ENCODE measurements around the gene STBD1. TPM values are rescaled to one million over a fixed set of nuclear protein-coding genes. Genes with fewer than 3 reads are reported as not detected.

STBD1 gene
- 10 to 100 TPM; 14.8 to 30.2 (median 17.7) TPM for total RNA-seq

GRCh38 chr4:76305971-76306881 is at the start of gene STBD1:
Gene STBD1 (plus strand): TSS chr4:76306733. CDS start chr4:76306770, 37 bp downstream.
- Histone ChIP-seq H3K4me1 (peaks cover 28 to 52% (median 45%) of the 10 kb centered on the region in 4 donors), H3K36me3 (peaks cover 0 to 17% (median 8%) of the 10 kb centered on the region in 4 donors), H3K9me3 (no peaks in the 10 kb centered on the region), H3K27ac (replicated peaks in 1 of 4) (peak within 1 kb of the TSS; percentile 88 to 90 (median 90)), H3K4me3 (peak within 1 kb of the TSS; percentile 63 to 95 (median 73)), H3K27me3 (no peaks in the 10 kb centered on the region)
- no peak for TF ChIP-seq EP300 (IDR thresholded peaks at IDR 0.05)
- TF ChIP-seq POLR2A (IDR thresholded peaks at IDR 0.05; ENCODE audit: low read depth), result peak; percentile 54
- peak; percentile 46 to 81 for TF ChIP-seq POLR2AphosphoS5 (IDR thresholded peaks at IDR 0.05)
- TF ChIP-seq CTCF (IDR thresholded peaks at IDR 0.05), result no peak
- intact Hi-C loops (cut with DNase I), result loop anchor here (5.0 kb wide), 3 partner anchors 54 to 129 kb away; partner anchors contain the start of genes CCDC158 and FAM47E
- no peak for DNase-seq (ENCODE audit: extremely low spot score)
- under 1% methylated on average over 39 of the region's 85 CpGs for WGBS

- TF ChIP-seq POLR2A (IDR thresholded peaks at IDR 0.05; ENCODE audit: low read depth) (no peak), POLR2AphosphoS5 (IDR thresholded peaks at IDR 0.05) (no peak), EP300 (IDR thresholded peaks at IDR 0.05) (no peak), CTCF (IDR thresholded peaks at IDR 0.05) (no peak)
- WGBS, result 86% methylated on average over 1 of the region's 1 CpG
- Histone ChIP-seq H3K9me3 (no peaks in the 10 kb centered on the region), H3K4me1 (peaks cover 0 to 5% (median 3%) of the 10 kb centered on the region in 4 donors), H3K27me3 (no peaks in the 10 kb centered on the region), H3K27ac (replicated peaks in 1 of 4) (no peak overlapping the region), H3K36me3 (no peaks in the 10 kb centered on the region), H3K4me3 (no peak overlapping the region)
- intact Hi-C loops (cut with DNase I), result no loop called here
- no peak for DNase-seq (ENCODE audit: extremely low spot score)
Measured at GRCh38 chr4:76256968-76257367, 49.6 kb upstream of the STBD1 start.

GRCh38 chr4:76257824-76258223 is 48.7 kb upstream of the STBD1 start:
- H3K4me1 ChIP-seq, result no peaks in the 10 kb centered on the region
- 92% methylated on average over 3 of the region's 3 CpGs for WGBS
- intact Hi-C loops (cut with DNase I), result no loop called here

GRCh38 chr4:76260571-76260970 is 46.0 kb upstream of the STBD1 start:
- no peak for DNase-seq (ENCODE audit: extremely low spot score)
- no peak overlapping the region for H3K4me3 ChIP-seq
- TF ChIP-seq POLR2A (IDR thresholded peaks at IDR 0.05; ENCODE audit: low read depth), result no peak
- no peak for TF ChIP-seq CTCF (IDR thresholded peaks at IDR 0.05)
- peaks cover 0 to 7% (median 0%) of the 10 kb centered on the region in 4 donors for H3K36me3 ChIP-seq
- no peaks in the 10 kb centered on the region for H3K9me3 ChIP-seq
- no peak overlapping the region for H3K27ac ChIP-seq (replicated peaks in 1 of 4)
- H3K27me3 ChIP-seq, result no peaks in the 10 kb centered on the region
- H3K4me1 ChIP-seq, result no peaks in the 10 kb centered on the region
- intact Hi-C loops (cut with DNase I), result no loop called here
- 44% methylated on average over 1 of the region's 1 CpG for WGBS

More at GRCh38 chr4:76257824-76258223, 48.7 kb upstream of the STBD1 start:
- Histone ChIP-seq H3K27ac (replicated peaks in 1 of 4) (no peak overlapping the region), H3K36me3 (no peaks in the 10 kb centered on the region), H3K9me3 (no peaks in the 10 kb centered on the region), H3K27me3 (no peaks in the 10 kb centered on the region), H3K4me3 (no peak overlapping the region)
- no peak for DNase-seq (ENCODE audit: extremely low spot score)
- no peak for TF ChIP-seq POLR2AphosphoS5 (IDR thresholded peaks at IDR 0.05)
- no peak for TF ChIP-seq CTCF (IDR thresholded peaks at IDR 0.05)
- no peak for TF ChIP-seq EP300 (IDR thresholded peaks at IDR 0.05)
- TF ChIP-seq POLR2A (IDR thresholded peaks at IDR 0.05; ENCODE audit: low read depth), result no peak
